T-helper 1 cell treated with Interleukin-12 subunit alpha and Interleukin-12 subunit beta and Interleukin-4 antibody, amounts not matched to agents 30 ng/mL and 1 ng/mL, for 36 hours (primary cell): ENCODE data around the gene STUM. TPM values are rescaled to one million over a fixed set of nuclear protein-coding genes. Genes with fewer than 3 reads are reported as not detected.

Source experiments
- intact Hi-C: fragments of 100-400 bp; cut with micrococcal nuclease; formaldehyde crosslinking; loops from one replicate; pipeline ENCODE4 v1.15.1; 2024
- total RNA-seq: library from RNA; stranded (reverse); gene quantifications from 2 replicates; pipeline ENCODE4 v1.2.3, GENCODE V29; 2022

STUM gene
- total RNA-seq, 1 donor from 2014 or later: not detected

DNA sequence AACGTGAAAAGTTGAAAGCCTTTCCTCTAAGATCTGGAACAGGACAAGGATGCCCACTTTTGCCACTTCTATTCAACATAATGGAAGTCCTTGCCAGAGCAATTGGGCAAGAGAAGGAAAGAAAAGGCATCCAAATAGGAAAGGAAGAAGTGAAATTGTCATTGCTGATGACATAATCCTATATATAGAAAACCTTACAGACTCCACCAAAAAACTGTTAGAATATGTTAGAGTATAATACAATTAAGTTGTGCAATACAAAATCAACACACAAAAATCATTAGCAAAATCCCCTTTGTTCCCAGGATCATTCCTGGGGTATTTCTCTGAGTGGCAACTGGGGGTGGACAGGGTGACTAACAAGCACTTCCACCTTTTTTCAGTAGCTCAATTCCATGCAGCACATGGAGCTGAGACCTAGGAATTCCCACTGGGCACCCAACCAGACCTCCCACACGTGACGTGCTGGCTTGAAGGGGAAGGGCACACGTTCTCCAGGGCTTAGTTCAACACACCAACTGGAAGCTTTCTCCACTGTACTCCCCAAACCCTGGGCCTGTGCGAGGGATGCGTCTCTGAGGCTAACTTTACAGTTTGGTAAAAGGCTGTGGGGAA lies 9.6 kb downstream of the STUM start:
- intact Hi-C loops: no loop called here

DNA sequence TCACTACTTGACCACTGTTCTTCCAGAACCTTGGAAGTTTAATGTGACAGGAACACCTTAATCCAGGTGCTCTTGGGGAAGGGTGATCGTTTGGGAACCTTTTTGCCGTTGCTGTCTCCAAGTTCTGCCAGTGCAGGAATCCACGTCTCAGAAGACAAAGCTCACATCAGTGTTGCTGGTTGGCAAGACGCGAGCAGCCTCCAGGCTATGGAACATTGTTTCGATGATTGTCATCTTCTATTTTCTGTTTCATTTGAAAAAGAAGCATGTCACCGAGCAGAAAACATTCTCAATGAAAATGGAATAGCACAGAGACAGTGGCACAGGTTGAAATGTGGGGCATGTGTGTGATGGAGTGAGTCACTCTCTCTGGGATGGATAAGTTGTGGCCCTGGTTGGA lies 11.7 kb downstream of the STUM start:
- intact Hi-C loops: no loop called here

DNA sequence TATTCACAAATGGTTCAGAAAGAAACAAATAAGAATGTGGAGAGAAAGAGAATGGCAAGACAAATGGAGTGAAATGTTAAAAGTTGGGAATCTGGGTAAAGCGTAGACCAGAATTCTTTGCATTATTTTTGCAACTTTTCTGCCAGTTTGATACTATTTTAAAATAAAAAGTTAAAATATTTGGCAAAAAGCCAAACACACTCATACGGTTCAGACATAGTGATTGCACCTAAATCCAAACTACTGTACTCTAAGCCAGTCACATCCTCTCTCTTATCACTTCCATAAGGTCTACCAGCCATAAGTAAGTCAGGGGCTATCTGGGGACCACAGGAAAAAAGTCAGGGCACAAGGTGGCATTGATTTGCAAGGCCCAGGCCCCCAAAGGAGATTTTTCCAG lies 14.4 kb downstream of the STUM start:
- intact Hi-C loops: no loop called here

DNA sequence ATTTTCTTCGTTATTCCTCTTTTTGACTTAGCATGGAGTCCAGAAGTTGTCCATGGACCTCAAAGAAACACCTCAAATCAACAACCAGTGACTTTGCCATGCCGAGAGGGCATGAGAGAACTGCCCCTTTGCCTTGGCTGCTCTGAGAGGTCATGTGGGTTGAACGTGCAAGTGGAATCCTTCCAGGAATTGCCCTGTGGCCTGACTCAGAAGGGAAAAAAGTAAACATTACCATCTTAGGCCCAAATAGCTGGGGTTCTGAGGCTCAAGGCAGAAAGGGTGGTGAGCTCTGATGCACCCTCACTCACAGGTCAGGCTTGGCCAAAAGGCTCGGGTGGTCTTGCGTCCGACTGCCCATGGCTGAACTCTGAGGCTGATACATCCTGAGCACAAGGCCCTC lies 15.1 kb downstream of the STUM start:
- intact Hi-C loops: no loop called here

DNA sequence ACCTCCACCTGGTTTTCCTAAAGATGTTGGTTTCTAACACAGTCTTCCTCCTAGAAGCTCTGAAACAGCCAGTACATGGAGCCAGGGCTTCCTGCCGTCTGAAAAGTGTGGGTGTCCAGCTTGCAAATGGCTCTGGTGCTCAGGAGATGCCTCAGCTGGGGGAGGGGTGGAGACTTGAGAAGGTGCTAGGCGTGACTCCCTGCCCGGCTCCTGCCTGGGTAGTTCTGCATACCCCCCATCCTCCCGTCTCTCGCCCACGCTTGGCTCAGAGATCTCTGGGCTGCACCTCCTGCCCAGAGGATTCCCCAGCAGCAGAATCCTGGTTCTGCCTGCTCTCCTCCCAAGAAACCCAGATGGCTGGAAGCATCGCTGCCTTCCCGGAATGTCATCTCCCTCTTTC lies 16.9 kb downstream of the STUM start:
- intact Hi-C loops: no loop called here

DNA sequence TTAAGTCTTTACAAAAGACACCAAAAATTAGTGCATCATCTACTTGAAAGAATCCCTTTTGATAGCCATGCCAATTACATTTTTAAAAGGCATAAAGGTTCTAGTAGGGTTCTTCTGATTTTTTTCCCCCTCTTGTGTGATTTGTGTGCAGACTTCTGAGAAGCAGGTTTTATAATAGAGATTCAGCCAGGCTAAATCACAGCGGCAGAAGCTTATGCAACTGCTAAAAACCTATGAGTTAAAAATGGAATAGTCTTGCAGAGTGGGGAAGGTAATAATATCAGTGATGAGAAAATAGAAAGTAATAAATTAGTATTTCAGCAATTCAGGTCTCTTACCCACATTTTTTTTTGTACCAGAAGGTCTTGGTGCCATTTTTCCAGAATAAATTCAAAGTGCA lies 17.7 kb downstream of the STUM start:
- intact Hi-C loops: no loop called here

DNA sequence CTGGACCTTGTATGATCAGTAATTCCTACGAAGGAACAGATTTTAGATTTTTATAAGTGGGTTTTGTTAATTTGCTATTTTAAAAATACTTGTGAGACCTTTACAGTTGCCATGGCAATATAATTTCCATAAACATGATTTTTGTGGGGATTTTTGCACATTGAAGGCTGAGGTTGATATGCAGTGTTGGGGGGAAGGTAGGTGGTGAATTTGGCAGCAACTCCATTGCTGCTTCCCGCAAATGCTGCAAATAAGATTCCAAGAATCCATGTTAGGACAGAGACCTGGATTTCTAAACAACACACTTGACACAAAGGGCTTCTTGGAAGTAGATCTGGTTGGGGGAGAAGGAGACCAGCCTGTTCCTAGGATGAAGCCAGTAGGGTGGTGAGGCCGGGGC lies 18.2 kb downstream of the STUM start:
- intact Hi-C loops: no loop called here

DNA sequence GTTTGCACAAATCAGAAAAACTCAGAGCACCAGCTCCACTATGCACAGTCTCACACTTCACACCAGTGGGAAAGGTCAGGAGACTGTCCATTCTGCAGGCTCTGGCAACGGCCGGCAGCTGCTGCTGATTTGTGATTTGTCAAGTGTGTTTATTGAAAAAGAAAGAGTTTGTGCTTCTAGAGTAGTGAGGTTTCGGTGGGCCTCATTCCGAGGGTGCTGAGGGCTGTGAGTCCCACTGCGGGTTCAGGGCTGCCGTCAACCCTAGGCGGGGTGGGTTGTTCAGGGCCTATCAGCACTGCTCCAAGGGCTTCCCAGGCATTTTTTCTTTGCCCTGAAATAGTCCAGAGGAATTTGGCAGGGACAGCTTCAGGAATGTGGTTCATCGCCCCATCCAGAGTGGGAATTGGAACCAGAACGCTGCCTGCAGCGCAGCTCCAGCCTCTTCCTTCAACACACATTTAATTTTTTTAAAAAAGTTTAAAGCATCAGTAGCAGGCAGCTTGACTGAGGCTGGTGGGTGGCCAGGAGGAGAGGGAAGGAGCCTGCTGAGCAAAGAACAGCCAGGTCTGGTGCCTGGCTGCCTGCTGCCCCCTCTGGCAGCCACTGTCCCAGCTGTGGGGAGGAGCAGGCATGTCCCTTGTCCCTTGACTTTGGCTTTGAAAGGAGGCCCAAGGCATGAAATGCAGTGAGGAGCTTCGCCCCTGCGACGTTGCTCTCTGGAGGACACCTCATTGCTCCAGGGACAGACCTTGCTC lies 19.7 kb downstream of the STUM start:
- intact Hi-C loops: no loop called here

DNA sequence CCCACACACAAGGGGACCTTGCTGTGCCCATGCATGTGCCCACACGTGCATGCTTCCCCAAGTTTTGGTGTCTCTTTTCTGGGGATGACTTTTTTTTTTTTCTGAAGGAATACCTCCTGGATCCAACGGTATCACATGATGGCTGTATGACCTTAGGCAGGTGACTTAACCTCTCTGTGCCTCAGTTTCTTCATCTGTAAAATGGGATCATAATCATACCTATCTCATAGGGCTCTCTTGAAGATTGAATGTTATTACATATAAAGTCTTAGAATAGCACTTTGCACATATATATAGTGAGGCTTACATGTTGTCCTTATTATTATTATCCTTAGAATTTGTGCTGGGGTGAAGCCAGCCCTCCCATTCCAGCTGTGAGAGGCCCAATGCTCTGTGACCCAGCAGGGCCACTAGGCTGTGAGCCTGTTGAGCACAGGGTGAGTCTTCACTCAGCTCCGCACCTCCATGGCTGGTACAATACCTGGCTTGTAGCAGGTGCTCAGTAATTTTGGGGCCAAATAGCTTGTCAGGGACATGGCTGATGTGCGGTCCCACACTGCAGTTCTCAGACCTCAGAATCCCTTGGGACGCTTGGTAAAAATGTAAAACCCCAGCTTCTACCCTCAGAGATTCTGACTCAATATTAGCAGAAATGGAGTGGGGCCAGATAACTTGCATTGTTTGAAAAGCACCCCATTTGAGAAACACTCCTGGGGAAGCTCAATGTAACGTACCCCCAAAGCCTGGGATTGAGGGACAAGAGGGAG lies 20.6 kb downstream of the STUM start:
- intact Hi-C loops: no loop called here

DNA sequence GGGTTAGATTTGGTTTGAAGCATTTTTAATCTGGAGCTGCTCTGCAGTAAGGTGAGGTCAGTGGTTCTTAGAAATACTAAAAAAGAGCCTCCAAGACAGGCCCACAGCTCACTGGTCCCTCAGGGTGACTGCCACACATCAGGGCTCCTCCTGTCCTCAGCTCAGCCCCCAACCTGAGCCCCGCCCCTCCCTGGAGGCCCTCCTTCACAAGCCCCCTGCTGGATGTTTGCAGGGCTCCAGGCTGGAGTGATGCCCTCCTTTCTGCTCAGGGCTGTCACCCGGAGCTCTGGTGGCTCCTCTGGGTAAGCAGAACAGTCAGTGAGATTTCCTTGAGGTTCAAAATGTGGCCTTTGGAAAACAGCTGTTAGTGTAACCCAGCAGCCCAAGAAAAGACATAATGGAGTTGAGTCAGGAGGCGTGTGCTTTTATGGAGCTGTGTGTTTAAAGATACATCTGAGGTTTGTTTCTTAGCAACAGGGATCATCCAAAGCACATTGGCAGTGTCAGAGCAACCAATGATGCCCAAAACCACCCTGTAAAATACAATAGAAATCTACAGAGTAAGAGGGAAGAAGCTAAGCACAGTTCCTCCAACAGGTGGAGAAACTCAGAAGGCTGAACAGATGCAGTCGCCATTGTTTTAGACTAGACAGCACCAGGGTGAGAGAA lies 21.4 kb downstream of the STUM start:
- intact Hi-C loops: no loop called here

DNA sequence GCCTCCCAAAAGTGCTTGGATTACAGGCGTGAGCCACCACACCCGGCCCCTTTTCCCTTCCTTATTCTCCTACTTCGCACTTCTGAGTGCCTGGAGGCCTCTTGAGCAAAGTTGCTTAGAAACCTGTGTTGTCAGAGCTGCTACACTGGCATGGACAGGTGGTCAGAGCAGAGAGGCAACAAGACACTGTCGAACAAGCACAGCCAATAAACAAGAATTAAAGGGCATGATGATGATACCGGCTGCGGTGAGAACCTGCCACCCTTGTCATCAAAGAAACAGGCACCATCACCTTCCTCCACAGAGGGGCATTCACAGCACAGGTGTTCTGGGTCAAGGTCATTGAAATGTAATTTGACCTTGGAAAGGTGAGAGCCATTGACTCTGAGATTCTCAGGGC lies 23.3 kb downstream of the STUM start:
- intact Hi-C loops: no loop called here

DNA sequence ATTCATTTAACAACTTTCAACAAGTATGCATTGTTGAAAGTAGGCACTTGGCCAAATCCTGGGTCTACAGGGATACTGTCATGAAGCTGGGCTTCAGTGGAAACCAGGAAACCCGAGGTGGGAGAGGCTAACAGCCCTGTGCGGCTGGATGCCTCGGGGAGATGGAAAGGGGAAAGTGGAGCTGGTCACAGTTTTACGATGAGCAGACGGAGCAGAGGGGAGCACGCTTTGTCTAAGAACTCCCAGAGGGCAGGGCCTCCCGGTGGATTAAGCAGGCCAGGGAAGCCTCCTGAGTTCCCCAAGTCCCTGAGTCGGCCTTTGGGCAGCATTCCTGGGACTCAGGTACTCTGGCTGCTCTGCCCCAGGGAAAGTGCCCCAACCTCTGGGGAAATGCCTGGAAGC lies 23.8 kb downstream of the STUM start:
- intact Hi-C loops: no loop called here

DNA sequence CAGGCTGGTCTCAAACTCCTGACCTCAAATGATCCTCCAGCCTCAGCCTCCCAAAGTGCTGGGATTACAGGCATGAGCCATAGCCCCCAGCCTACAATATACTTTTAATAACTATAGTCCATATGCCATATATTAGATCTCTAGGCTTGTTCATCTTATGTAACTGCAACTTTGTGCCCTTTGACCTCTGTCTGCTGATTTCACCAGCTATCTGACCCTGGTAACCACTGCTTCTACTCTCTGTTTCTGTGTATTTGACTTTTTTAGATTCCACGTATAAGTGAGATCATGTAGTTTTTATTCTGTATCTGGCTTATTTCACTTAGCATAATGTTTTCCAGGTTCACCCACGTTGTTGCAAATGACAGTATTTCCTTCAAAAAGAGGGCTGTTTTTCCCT lies 25.5 kb downstream of the STUM start:
- intact Hi-C loops: no loop called here

DNA sequence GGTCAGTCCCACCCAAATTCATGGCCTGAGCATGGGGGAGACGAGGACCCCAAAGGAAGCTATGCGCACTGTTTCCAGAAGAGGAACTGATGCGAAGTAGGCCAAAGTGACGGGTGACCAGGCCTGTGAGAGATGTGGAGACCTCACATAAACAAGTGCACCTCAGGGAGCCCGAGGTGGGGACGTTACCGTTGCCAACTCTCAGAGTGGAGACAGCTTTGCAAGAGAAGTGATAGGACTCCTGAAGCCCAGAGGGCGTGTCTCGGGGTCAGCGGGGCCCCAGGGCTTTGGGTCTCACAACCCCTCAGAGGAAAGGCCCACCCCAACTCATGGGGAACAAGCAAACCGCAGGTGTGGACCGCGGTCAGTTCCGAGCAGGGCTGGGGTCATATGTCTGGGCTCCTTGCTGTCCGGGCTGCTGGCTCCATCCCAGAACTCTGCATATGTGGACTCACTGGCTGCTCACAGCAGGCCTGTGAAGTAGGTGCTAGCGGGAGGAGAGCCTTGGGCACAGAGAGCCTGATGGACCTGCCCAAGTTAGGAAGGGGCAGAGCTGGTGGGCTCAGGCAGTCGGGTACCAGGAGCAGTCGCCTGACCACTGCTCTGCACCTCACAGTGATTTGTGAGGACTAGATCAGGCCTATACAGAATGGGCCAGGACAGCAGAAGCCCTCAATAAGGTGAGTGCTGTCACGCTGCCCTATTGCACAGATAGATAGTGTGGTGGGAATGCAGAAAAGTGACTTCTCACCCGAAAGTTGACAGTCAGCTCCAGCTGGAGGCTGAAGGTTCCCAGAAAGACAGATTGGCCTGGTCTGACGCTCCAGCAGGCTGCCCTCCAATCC lies 26.2 kb downstream of the STUM start:
- intact Hi-C loops: no loop called here

DNA sequence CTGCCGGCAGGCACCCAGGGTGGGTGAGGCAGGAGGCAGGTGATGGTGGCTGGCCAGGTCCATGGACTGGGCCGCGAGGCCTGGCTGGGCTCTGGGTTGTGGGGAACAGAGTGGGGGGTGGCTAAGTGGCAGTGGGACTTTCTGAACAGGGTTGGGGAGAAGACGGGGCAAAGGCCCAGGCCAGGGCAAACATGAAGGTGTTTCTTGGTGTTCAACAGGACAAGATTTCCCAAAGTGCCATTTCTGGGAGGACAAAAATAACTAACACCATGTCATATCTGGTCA lies 26.8 kb downstream of the STUM start:
- intact Hi-C loops: no loop called here

DNA sequence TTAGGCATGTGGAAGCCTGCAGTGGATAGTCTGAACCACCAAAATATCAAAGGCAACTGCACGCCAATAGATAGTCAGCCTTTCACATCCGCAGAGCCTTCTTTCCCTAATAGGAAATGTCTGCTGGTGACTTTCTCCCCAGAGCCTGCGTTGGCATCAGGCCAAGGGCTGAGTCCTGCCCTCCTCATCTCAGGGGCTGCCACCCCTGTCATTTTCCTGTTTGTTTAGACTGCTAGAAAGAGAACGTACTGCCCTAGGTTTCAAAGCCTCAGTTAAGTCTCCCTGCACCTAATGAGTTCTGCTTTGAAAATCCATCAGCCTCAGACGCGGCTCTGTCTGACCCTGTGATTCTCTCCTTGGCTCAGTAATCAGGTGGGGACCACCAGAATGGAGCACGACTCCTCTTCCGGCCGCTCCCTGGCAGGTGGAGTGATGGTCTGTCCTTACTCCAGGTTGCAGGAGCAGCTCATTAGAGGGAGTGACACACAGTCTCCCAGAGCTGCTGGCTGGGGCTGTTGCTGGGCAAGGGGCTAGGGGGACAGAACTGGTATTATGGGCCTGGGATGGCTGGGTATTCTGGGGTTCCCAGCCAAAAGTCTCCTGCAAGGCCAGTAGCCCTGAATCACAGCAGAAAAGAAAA lies 27.3 kb downstream of the STUM start:
- intact Hi-C loops: no loop called here

DNA sequence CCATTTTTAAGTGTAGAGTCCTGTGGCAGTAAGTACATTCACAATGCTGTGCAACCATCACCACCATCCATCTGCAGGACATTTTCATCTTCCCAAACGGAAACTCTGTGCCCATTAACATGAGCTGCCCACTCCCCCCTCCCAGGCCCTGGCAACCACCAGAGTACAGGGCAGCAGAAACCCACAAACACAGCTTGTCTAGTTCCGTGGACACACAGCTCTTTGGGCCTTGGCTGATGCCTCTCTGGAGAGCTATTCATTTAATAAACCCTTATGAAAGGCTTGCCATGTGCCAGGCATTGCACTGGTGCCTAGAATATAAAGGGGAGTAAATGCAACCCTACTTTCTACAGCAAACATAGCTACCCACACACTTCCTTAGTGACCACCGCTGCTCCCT lies 28.0 kb downstream of the STUM start:
- intact Hi-C loops: no loop called here

DNA sequence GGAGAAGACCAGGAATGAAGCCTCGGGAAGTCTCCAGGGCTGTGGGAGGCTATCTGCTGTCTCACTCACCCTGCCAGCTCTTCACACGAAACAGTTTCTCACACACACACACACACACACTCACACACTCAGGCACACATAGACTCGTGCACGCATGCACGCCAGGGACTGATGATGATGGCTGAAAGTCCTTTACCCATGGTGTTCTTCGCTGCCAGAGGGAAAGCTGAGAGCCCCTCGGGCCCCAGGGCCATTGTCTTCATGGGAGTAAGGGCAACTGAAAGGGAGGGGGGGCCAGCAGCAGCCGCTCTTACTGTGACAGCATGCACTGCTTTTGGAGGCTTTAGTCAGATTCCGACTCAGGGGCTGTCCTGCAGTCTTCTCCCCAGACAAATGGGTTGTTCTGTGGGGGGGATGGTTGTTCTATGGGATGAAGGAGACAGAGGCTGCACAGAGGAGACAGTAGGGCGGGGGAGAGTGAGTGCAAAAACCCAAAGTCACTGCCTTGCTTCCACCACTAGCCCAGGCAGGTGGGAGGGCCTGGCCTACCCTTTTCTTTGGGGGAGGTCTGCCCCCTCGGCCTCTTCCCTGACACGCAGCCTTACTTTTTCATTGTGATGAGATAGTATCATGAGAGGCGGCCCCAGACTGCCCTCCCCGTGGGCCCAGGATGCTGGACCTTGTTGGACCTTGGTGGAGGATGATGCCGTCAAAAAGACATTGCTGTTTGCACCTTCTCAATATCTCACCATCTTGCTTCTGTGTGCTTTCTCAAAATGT lies 29.0 kb downstream of the STUM start:
- intact Hi-C loops: no loop called here

DNA sequence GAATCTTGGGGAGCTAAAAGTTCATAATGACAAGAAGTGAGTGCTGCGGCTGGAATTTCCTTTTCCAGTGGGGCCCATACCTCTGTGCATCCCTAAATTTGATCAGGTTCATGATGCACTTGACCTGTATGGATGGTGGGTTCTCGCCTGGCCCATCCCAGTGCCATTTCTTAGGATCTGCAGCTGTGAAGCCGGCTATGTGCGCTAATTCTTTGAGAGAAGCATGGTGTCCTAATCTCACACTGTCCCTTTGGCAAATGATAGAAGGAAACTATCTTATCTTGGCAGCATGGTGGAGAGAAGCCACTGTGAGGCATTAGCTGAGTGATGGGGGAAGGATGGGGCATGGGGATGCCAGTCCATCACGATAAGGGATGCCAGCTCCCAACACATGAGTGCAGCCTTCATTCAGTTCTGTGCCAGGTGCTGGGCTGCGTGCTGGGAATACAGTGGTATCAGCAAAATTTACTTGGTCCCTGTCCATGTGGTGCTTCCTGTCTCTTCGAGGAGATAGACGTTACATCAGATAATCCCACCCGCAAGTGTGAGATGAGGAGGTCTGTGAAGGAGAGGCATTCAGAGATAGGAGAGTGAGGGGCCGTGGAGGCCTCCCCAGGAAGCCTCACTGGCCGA lies 30.5 kb downstream of the STUM start:
- intact Hi-C loops: no loop called here
